Ovary (tissue), 9 donors: Measurements from ENCODE around the gene CDC42EP5. TPM values are rescaled to one million over a fixed set of nuclear protein-coding genes. Genes with fewer than 3 reads are reported as not detected.

ENCODE experiments used
- DNase-seq, 5 donors: peaks; one replicate each; pipeline ENCODE4 v3.0.0-alpha.2; 2019 to 2020
- H3K27ac ChIP-seq, 2 donors: fragments of 200-600 bp; one replicate each; pipeline versions ENCODE4 v1.5.1 to v1.8.0; 2019 to 2022
- H3K27me3 ChIP-seq: fragments of 200-600 bp; one replicate; pipeline ENCODE4 v1.8.0; 2022
- H3K36me3 ChIP-seq: fragments of 200-600 bp; sonication (generic); one replicate; pipeline ENCODE4 v1.5.1; 2019
- H3K4me1 ChIP-seq: one replicate; pipeline ENCODE4 v1.8.1; 2013; ENCODE audit warnings: mild to moderate bottlenecking, moderate library complexity; ENCODE audit not compliant: insufficient read depth
- H3K4me3 ChIP-seq: fragments of 200-600 bp; sonication (generic); one replicate; pipeline ENCODE4 v1.5.1; 2017
- H3K9me3 ChIP-seq, 2 donors: fragments of 200-600 bp in 1 of 2; sonication (generic) in 1 of 2; one replicate each; pipeline versions ENCODE4 v1.5.1 to v1.8.1; 2013 to 2019; ENCODE audit warnings: mild to moderate bottlenecking in 1 of 2, moderate library complexity in 1 of 2
- EP300 ChIP-seq: sonication (generic); formaldehyde crosslinking; IDR thresholded peaks from one replicate; pipeline ENCODE4 v1.6.1; 2017; ENCODE audit warnings: antibody characterized with exemption
- POLR2A ChIP-seq: fragments of 450-650 bp; IDR thresholded peaks from one replicate; pipeline ENCODE4 v1.6.1; 2017; ENCODE audit warnings: antibody characterized with exemption, mild to moderate bottlenecking, moderate library complexity
- WGBS, 3 donors: extraction: QIAGEN DNeasy Blood & Tissue Kit in 1 of 3; methylation state at CpG; one replicate each; pipeline versions ENCODE4 v1.1.5 to v1.1.7; 2013 to 2017; 5-methylcytosine and 5-hydroxymethylcytosine counted together
- intact Hi-C, 4 donors: fragments of 100-400 bp; cut with DNase I; formaldehyde crosslinking; loops; one replicate each; pipeline versions ENCODE4 v1.11.0 to v1.15.1; 2022 to 2023
- polyA plus RNA-seq, 2 donors: library from polyadenylated mRNA; stranded (reverse); fragments of 200-250 nt in 1 of 2; fragments of 350-450 nt in 1 of 2; fragmentation: Illumina TruSeq in 1 of 2; extraction: RNeasy Lipid Tissue Mini Kit (QIAGEN cat#74804) in 1 of 2; gene quantifications; one replicate each; pipeline ENCODE4 v1.2.3, GENCODE V29; 2013 to 2014
- total RNA-seq, 7 donors: library from RNA; depleted of rRNA in 2 of 7; stranded (reverse); fragments of >200 nt in 2 of 7; fragmentation: NEBNext Ultra II Directional in 3 of 7; extraction: Animal tissue kit (Norgen Biotek cat#: 25700) in 3 of 7; gene quantifications; one replicate each; pipeline versions ENCODE4 v1.1.0 to v1.2.4, GENCODE V29; 2016 to 2023
- TF ChIP-seq, protein P1 (sequence below), 3 donors: fragments of 450-650 bp in 2 of 3; fragments of 200-600 bp in 1 of 3; IDR thresholded peaks; one replicate each; pipeline versions ENCODE4 v1.5.1 to v1.8.0; 2016 to 2022; ENCODE audit warnings: antibody characterized with exemption in 3 of 3, mild to moderate bottlenecking in 1 of 3
- donor health status: DM: no; HTN: no; CAD: no; lungs with moderate emphysema.
- donor health status: DM: no; HTN: no; CAD: no.
- donor health status: Bipolar disorder and iron deficiency.
- donor health status: DM: yes; HTN: yes; CAD: no.
- donor health status: DM: no; HTN: no; CAD: no.
- donor health status: DM: yes; HTN: yes; CAD: no.

The CDC42EP5 gene
- total and polyA plus RNA-seq, 9 donors = 0.55 to 31.0 (median 17.6) TPM

DNA sequence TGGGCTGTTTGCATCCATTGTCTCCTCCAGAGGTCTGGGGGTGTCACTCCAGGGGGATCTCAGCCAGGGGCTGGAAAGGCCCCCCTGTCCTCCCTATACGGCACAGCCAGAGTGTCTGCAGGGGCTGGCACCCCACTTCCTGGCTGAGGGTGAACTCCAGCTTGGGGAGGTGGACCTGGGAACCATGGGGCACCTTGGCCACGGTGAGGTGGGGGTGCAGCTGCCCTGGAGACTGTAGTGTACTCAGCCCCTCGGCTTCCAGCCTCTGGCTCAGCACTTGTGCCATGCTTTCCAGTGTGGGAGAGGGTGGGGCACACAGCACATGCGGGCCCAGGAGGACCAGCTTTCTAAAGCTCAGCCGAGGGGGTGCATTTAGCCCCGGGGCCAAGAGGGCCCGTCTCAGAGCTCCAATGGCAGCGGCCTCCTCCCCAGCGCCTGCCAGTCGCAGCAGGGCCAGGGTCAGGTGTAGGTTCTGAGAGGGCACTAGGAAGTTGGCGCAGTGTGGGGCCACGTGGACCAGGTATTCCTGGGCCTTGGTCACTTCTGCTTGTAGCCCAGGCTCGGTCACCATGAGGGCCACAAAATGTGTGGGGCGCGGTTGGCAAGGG, 10.9 kb downstream of the CDC42EP5 start:
- H3K4me3 ChIP-seq = peak overlapping the region; percentile 56
- peak overlapping the region in 1 of 2 donors; percentile 68 for H3K27ac ChIP-seq
- no peaks in the 10 kb centered on the region for H3K36me3 ChIP-seq
- H3K4me1 ChIP-seq = peaks cover 12% of the 10 kb centered on the region
- H3K9me3 ChIP-seq = no peaks in the 10 kb centered on the region
- intact Hi-C loops = no loop called here
- no peak for TF ChIP-seq EP300
- TF ChIP-seq, protein P1, sequence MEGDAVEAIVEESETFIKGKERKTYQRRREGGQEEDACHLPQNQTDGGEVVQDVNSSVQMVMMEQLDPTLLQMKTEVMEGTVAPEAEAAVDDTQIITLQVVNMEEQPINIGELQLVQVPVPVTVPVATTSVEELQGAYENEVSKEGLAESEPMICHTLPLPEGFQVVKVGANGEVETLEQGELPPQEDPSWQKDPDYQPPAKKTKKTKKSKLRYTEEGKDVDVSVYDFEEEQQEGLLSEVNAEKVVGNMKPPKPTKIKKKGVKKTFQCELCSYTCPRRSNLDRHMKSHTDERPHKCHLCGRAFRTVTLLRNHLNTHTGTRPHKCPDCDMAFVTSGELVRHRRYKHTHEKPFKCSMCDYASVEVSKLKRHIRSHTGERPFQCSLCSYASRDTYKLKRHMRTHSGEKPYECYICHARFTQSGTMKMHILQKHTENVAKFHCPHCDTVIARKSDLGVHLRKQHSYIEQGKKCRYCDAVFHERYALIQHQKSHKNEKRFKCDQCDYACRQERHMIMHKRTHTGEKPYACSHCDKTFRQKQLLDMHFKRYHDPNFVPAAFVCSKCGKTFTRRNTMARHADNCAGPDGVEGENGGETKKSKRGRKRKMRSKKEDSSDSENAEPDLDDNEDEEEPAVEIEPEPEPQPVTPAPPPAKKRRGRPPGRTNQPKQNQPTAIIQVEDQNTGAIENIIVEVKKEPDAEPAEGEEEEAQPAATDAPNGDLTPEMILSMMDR (IDR thresholded peaks at IDR 0.05) = no peak
- TF ChIP-seq POLR2A = no peak
- peak in 3 of 5 donors; percentile 56 to 65 (median 59) for DNase-seq
- WGBS, 3 donors = 46 to 53% (median 46%) methylated on average over 15 of the region's 15 CpGs
- no peaks in the 10 kb centered on the region for H3K27me3 ChIP-seq

DNA sequence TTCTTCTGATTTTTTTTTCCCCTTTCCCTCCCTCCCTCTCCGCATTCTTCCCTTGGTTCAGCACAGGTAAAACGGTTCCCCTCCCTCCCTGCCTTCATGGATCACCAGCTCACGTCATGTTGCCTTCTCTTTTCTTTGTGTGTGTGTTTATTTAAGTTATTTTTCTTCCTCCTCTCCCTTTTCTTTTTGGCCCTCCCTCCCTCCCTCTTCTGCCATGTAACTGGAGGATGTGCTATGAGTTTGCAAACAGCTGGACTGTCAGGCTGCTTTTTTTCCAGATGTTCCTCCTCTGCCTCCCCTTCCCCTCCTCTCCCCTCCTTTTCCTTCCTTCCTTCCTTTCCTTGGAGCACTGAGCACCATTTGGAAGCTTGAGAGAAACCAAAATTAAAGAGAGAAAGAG, 11.5 kb downstream of the CDC42EP5 start:
- H3K27me3 ChIP-seq = no peaks in the 10 kb centered on the region
- 33 to 45% (median 37%) methylated on average over 3 of the region's 3 CpGs for WGBS, 3 donors
- H3K27ac ChIP-seq = no peak overlapping the region
- no peak overlapping the region for H3K4me3 ChIP-seq
- no peak for DNase-seq
- intact Hi-C loops = no loop called here
- H3K9me3 ChIP-seq = no peaks in the 10 kb centered on the region
- no peak for TF ChIP-seq EP300
- TF ChIP-seq POLR2A = no peak
- TF ChIP-seq, protein P1 (IDR thresholded peaks at IDR 0.05) = no peak
- peaks cover 12% of the 10 kb centered on the region for H3K4me1 ChIP-seq
- H3K36me3 ChIP-seq = no peaks in the 10 kb centered on the region

DNA sequence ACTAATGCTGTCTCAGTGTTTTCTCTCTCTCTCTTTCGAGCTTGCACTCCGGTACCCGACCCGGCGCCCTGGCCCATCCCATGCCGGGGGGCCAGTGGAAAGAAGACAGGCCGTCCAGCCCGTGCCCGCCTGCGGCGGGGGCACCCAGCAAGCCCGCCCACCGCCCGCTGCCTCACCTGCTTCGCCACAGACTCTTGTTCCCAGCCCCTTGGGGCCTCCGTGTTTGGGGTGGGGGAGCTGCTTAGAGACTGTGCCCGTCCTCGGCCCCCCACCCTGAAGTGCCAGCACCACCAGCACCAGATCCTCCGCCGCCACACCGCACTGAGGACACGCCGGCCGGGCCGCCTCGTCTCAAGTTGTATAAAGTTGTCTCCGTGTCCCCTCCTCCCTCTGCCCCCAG, 11.9 kb downstream of the CDC42EP5 start:
- TF ChIP-seq, protein P1 (IDR thresholded peaks at IDR 0.05) = no peak
- no peak for TF ChIP-seq EP300
- no peak for TF ChIP-seq POLR2A
- intact Hi-C loops = no loop called here

DNA sequence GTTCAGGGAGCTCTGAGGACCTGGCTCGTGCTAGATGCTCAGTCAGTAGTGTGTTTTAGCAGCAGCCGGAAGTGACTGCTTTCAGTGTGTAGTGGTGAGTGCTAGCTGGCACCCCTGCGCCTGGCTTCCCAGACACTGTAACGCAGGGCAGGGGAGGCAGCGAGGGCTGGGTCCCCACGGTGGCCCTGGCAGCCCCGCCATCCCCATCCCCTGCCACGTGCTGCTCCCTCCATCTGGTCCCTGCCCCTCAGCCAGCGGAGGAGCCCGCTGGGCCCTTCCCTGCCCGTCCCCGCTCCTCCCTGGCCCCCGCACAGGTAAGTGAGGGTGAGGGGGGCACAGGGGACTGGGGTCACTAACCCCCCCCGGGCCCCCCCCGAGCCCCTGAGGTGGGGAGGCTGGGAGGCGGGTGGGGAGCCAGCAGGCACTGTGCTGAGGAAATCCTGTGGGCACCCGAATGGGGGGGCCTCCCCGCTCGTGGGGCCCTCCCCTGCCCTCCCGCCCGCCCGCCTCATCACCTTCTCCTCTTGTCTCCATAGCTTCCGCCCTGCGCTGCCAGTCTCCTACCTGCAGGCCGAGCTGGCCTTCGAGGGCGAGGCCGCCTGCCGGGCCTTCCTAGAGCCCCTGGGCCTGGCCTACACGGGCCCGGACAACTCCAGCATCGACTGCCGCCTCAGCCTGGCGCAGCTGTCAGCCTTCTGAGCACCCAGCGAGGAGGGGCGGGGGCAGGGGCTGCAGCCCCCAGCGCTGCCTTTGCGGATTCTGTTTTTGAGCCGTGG, 12.7 kb downstream of the CDC42EP5 start:
- Histone ChIP-seq H3K27ac (no peak overlapping the region), H3K4me1 (peaks cover 12% of the 10 kb centered on the region), H3K36me3 (no peaks in the 10 kb centered on the region), H3K4me3 (no peak overlapping the region), H3K27me3 (no peaks in the 10 kb centered on the region), H3K9me3 (no peaks in the 10 kb centered on the region)
- TF ChIP-seq, protein P1 (IDR thresholded peaks at IDR 0.05) = no peak
- TF ChIP-seq EP300 = no peak
- TF ChIP-seq POLR2A = no peak
- intact Hi-C loops = no loop called here
- DNase-seq = peak in 1 of 5 donors; percentile 38
- WGBS, 3 donors = 73 to 80% (median 76%) methylated on average over 33 to 39 of the region's 39 CpGs

More for the DNA sequence above, 11.9 kb downstream of the CDC42EP5 start:
- DNase-seq = peak in 3 of 5 donors; percentile 26 to 48 (median 34)
- no peak overlapping the region for H3K4me3 ChIP-seq
- no peaks in the 10 kb centered on the region for H3K27me3 ChIP-seq
- no peak overlapping the region for H3K27ac ChIP-seq
- WGBS, 3 donors = 39 to 54% (median 54%) methylated on average over 27 of the region's 27 CpGs
- peaks cover 12% of the 10 kb centered on the region for H3K4me1 ChIP-seq
- H3K36me3 ChIP-seq = no peaks in the 10 kb centered on the region
- no peaks in the 10 kb centered on the region for H3K9me3 ChIP-seq
